Measurements from ENCODE around the gene SLC26A3. TPM values are rescaled to one million over a fixed set of nuclear protein-coding genes. Genes with fewer than 3 reads are reported as not detected.

Gene SLC26A3
- total RNA-seq, 1 experiment from 2014 or later = not detected

DNA sequence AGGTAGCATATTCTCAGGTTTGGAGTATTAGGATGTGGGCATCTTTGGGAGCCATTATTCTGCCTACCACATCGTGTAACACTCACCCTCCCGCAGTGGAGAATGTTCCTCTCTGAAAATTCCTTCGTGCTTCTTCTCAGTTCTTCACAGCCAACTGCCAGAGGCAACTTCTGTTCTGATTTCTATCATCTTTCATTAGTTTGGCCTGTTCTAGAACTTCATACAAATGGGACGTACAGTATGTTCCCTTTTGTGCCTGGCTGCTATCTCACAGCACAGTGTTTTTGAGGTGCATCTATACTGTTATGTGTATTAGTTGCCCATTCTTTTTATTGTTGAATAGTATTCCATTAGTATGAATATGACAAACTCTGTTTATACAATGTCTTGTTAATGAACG lies 8.9 kb upstream of the SLC26A3 start:
- CTCF ChIA-PET = interaction anchor here (0.6 to 0.7 kb wide), 2 partner anchors 17 to 34 kb away, joined by 4 read pairs; no protein-coding TSS in a partner anchor

DNA sequence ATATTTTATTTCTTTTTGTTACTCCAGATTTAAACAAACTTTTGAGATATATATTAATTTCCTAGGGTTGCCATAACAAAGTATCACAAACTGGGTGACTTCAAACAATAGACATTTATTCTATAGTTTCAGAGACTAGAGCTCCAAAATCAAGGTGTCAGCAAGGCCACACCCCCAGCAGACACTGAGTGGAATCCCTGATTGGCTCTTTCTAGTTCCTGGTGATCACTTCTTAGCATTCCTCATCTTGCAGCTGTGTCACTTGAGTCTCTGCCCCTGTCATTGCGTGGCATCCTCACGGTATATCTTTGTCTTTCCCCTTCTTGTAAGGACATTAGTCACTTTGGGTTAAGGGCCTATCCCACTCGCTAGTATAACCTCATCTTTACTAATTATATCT lies 7.6 kb upstream of the SLC26A3 start:
- TF ChIP-seq, protein P1, sequence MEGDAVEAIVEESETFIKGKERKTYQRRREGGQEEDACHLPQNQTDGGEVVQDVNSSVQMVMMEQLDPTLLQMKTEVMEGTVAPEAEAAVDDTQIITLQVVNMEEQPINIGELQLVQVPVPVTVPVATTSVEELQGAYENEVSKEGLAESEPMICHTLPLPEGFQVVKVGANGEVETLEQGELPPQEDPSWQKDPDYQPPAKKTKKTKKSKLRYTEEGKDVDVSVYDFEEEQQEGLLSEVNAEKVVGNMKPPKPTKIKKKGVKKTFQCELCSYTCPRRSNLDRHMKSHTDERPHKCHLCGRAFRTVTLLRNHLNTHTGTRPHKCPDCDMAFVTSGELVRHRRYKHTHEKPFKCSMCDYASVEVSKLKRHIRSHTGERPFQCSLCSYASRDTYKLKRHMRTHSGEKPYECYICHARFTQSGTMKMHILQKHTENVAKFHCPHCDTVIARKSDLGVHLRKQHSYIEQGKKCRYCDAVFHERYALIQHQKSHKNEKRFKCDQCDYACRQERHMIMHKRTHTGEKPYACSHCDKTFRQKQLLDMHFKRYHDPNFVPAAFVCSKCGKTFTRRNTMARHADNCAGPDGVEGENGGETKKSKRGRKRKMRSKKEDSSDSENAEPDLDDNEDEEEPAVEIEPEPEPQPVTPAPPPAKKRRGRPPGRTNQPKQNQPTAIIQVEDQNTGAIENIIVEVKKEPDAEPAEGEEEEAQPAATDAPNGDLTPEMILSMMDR (IDR thresholded peaks at IDR 0.05; ENCODE audit: unreplicated experiment) = no peak
- no peak overlapping the region for H3K27ac Mint-ChIP-seq (ENCODE audit: low read depth, unreplicated experiment)
- CTCF ChIA-PET = no interaction called here
- no peaks in the 10 kb centered on the region for H3K36me3 Mint-ChIP-seq (ENCODE audit: insufficient read depth, unreplicated experiment)
- POLR2A ChIA-PET = no interaction called here
- intact Hi-C loops (cut with micrococcal nuclease) = no loop called here
- H3K9me3 Mint-ChIP-seq (ENCODE audit: unreplicated experiment) = no peaks in the 10 kb centered on the region
- H3K27me3 Mint-ChIP-seq (ENCODE audit: insufficient read depth, unreplicated experiment) = no peaks in the 10 kb centered on the region
- H3K4me3 Mint-ChIP-seq (ENCODE audit: unreplicated experiment) = no peak overlapping the region
- peaks cover 7% of the 10 kb centered on the region for H3K4me1 Mint-ChIP-seq (ENCODE audit: insufficient read depth, unreplicated experiment)
- no peak for DNase-seq (ENCODE audit: unreplicated experiment)
- no TSS peak for BruUV-seq (replicated peaks)

More for the DNA sequence above, 8.9 kb upstream of the SLC26A3 start:
- Mint-ChIP-seq H3K36me3 (ENCODE audit: insufficient read depth, unreplicated experiment) (no peaks in the 10 kb centered on the region), H3K4me1 (ENCODE audit: insufficient read depth, unreplicated experiment) (peaks cover 14% of the 10 kb centered on the region), H3K4me3 (ENCODE audit: unreplicated experiment) (no peak overlapping the region), H3K9me3 (ENCODE audit: unreplicated experiment) (no peaks in the 10 kb centered on the region), H3K27ac (ENCODE audit: low read depth, unreplicated experiment) (no peak overlapping the region), H3K27me3 (ENCODE audit: insufficient read depth, unreplicated experiment) (no peaks in the 10 kb centered on the region)
- DNase-seq (ENCODE audit: unreplicated experiment) = no peak
- TF ChIP-seq, protein P1 (IDR thresholded peaks at IDR 0.05; ENCODE audit: unreplicated experiment) = no peak
- BruUV-seq (replicated peaks) = no TSS peak
- intact Hi-C loops (cut with micrococcal nuclease) = no loop called here
- POLR2A ChIA-PET = no interaction called here

DNA sequence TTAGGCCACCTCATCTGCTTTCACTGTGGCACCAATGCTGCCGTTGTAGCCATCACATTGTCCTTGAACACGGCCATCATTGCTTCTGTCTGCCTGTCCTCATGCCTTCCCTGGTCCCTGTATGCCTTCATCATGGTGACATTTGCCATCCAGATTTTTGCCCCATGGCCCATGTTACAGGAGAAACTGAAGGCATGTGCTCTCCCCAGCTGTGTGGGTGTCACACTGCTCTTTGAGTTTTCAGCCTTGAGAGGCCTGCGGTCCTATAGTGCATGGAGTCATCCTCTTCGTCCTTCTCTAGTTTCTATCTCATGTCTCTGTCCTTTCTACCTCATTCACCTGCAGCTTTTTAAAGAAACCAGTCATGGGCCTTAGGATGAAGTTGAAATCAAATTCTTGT lies 6.2 kb upstream of the SLC26A3 start:
- no peak for DNase-seq (ENCODE audit: unreplicated experiment)
- no TSS peak for BruUV-seq (replicated peaks)
- no peak overlapping the region for H3K4me3 Mint-ChIP-seq (ENCODE audit: unreplicated experiment)
- ChIA-PET CTCF (no interaction called here), POLR2A (no interaction called here)
- intact Hi-C loops (cut with micrococcal nuclease) = no loop called here
- TF ChIP-seq, protein P1 (IDR thresholded peaks at IDR 0.05; ENCODE audit: unreplicated experiment) = no peak
- H3K9me3 Mint-ChIP-seq (ENCODE audit: unreplicated experiment) = no peaks in the 10 kb centered on the region
- H3K27me3 Mint-ChIP-seq (ENCODE audit: insufficient read depth, unreplicated experiment) = peaks cover 10% of the 10 kb centered on the region
- no peaks in the 10 kb centered on the region for H3K4me1 Mint-ChIP-seq (ENCODE audit: insufficient read depth, unreplicated experiment)
- no peaks in the 10 kb centered on the region for H3K36me3 Mint-ChIP-seq (ENCODE audit: insufficient read depth, unreplicated experiment)
- no peak overlapping the region for H3K27ac Mint-ChIP-seq (ENCODE audit: low read depth, unreplicated experiment)

DNA sequence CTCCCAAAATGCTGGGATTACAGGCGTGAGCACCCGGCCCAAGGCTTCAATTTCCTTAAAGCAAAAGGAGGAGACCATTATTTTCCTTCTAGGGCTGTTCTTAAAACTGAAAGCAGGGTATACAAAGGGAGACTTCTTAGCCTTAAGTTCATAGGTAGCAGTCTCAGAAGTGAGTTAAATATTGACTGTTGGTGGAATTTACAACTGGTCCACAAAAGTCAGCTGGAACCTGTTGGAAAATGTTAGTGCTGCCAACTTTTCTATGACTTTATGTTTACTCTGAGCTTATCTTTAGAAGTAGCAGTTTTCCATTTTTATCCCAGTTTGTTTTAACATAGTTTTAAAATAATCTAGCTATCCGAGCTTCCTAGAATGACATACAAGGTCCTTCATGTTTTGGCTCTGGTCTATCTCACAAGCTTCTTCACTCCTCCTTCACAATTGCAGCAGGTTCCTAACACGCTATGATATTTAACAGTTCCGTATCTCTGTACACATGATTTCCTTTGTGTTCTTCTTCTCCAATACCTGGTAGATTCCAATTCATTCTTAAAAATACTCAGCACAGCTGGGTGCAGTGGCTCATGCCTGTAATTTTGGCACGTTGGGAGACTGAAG lies 3.3 kb downstream of the SLC26A3 start:
- Mint-ChIP-seq H3K27me3 (ENCODE audit: insufficient read depth, unreplicated experiment) (peaks cover 58% of the 10 kb centered on the region), H3K9me3 (ENCODE audit: unreplicated experiment) (no peaks in the 10 kb centered on the region), H3K27ac (ENCODE audit: low read depth, unreplicated experiment) (no peak overlapping the region), H3K4me1 (ENCODE audit: insufficient read depth, unreplicated experiment) (no peaks in the 10 kb centered on the region), H3K36me3 (ENCODE audit: insufficient read depth, unreplicated experiment) (no peaks in the 10 kb centered on the region), H3K4me3 (ENCODE audit: unreplicated experiment) (no peak overlapping the region)
- TF ChIP-seq, protein P1 (IDR thresholded peaks at IDR 0.05; ENCODE audit: unreplicated experiment) = no peak
- no peak for DNase-seq (ENCODE audit: unreplicated experiment)
- intact Hi-C loops (cut with micrococcal nuclease) = no loop called here
- BruUV-seq (replicated peaks) = no TSS peak
- POLR2A ChIA-PET = no interaction called here
- CTCF ChIA-PET = interaction anchor here (0.6 to 1.5 kb wide), 3 partner anchors 12 to 34 kb away, joined by 3 to 4 read pairs (median 3); no protein-coding TSS in a partner anchor
